HepG2 (cell line): ENCODE measurements around the gene ARPP19. TPM values are rescaled to one million over a fixed set of nuclear protein-coding genes. Genes with fewer than 3 reads are reported as not detected.

Experiments
- BRD4 ChIP-seq: sonication (generic); formaldehyde crosslinking; IDR thresholded peaks from 2 replicates; pipeline ENCODE4 v1.4.0; 2020; ENCODE audit warnings: missing genetic modification reagents
- CBX5 ChIP-seq: sonication (generic); formaldehyde crosslinking; IDR thresholded peaks from 2 replicates; pipeline ENCODE4 v1.4.0; 2020; ENCODE audit warnings: missing genetic modification reagents, borderline replicate concordance
- HOXA3 ChIP-seq: sonication (generic); formaldehyde crosslinking; IDR thresholded peaks from 2 replicates; pipeline ENCODE4 v1.5.0; 2020; ENCODE audit warnings: missing genetic modification reagents
- IKZF4 ChIP-seq: sonication (generic); formaldehyde crosslinking; IDR thresholded peaks from 2 replicates; pipeline ENCODE4 v1.5.1; 2020; ENCODE audit warnings: borderline replicate concordance, mild to moderate bottlenecking, low read depth, missing genetic modification reagents; ENCODE audit errors: not compliant biosample characterization
- MYC ChIP-seq: sonication (generic); formaldehyde crosslinking; IDR thresholded peaks from 2 replicates; pipeline ENCODE4 v1.9.0; 2021; ENCODE audit warnings: missing genetic modification reagents, borderline replicate concordance
- NRL ChIP-seq: sonication (generic); formaldehyde crosslinking; IDR thresholded peaks from 2 replicates; pipeline ENCODE4 v1.5.0; 2020; ENCODE audit warnings: missing genetic modification reagents, mild to moderate bottlenecking, moderate library complexity, borderline replicate concordance
- SP4 ChIP-seq: sonication (generic); formaldehyde crosslinking; IDR thresholded peaks from 2 replicates; pipeline ENCODE4 v1.8.1; 2023; ENCODE audit warnings: mild to moderate bottlenecking, missing genetic modification reagents
- TERF1 ChIP-seq: sonication (generic); formaldehyde crosslinking; IDR thresholded peaks from 2 replicates; pipeline ENCODE4 v1.8.0; 2022; ENCODE audit warnings: mild to moderate bottlenecking, missing genetic modification reagents, moderate library complexity
- THRA ChIP-seq: sonication (generic); formaldehyde crosslinking; IDR thresholded peaks from 2 replicates; pipeline ENCODE4 v1.4.0; 2020; ENCODE audit warnings: missing genetic modification reagents, borderline replicate concordance
- ZBTB40 ChIP-seq, 2 experiments: fragments of 450-650 bp in 1 of 2; sonication (generic) in 1 of 2; formaldehyde crosslinking in 1 of 2; IDR thresholded peaks; 2 replicates each; pipeline versions ENCODE4 v1.6.1 to v1.8.0; 2016 to 2022; ENCODE audit warnings: antibody characterized with exemption in 1 of 2, mild to moderate bottlenecking in 1 of 2, missing genetic modification reagents in 1 of 2
- ZNF329 ChIP-seq: sonication (generic); formaldehyde crosslinking; IDR thresholded peaks from 2 replicates; pipeline ENCODE4 v1.9.0; 2021; ENCODE audit warnings: low read depth, mild to moderate bottlenecking, missing genetic modification reagents
- polyA plus RNA-seq, 8 experiments: library from polyadenylated mRNA; depleted of rRNA in 3 of 8; stranded (reverse) in 7 of 8; unstranded in 1 of 8; fragments of >200 nt; fragmentation: Illumina TruSeq in 4 of 8; extraction: Trizol in 4 of 8; gene quantifications; 2 replicates each; pipeline versions ENCODE4 v1.2.1 to v1.2.3, GENCODE V29; 2011 to 2016; ENCODE audit warnings: low read depth in 4 of 8, missing spikeins in 1 of 8, mixed read lengths in 1 of 8; ENCODE audit not compliant: insufficient read depth in 1 of 8
- total RNA-seq, 5 experiments: library from RNA; depleted of rRNA; stranded (reverse); fragments of >200 nt; fragmentation: Illumina TruSeq; extraction: Trizol; gene quantifications; 2 replicates each; pipeline ENCODE4 v1.2.3, GENCODE V29; 2016; ENCODE audit warnings: low read depth in 1 of 5

Gene ARPP19
- total and polyA plus RNA-seq, 2 of the 13 experiments (the other 11 are each of a cell fraction or from before 2014, with no cell fraction given), result 70.8 to 123 TPM

- peak; percentile 79 for TF ChIP-seq ZBTB40 (IDR thresholded peaks at IDR 0.05)
- peak; percentile 86 for TF ChIP-seq ZBTB40 (CRISPR knock-in tag; IDR thresholded peaks at IDR 0.05)
- peak; percentile 88 for TF ChIP-seq SP4 (CRISPR knock-in tag)
- peak; percentile 76 for TF ChIP-seq ZNF329 (CRISPR knock-in tag)
- peak; percentile 93; the same call in 1 of the 2 replicates for TF ChIP-seq MYC (CRISPR knock-in tag)
- TF ChIP-seq NRL (CRISPR knock-in tag), result peak; percentile 55; the same call in 1 of the 2 replicates
- TF ChIP-seq THRA (CRISPR knock-in tag), result peak; percentile 83
- TF ChIP-seq TERF1, result 0 out of 2 replicates have a peak, but pooled peaks have one; percentile 54
- peak; percentile 72 for TF ChIP-seq IKZF4
- TF ChIP-seq CBX5 (CRISPR knock-in tag), result peak; percentile 73; the same call in 1 of the 2 replicates
- peak; percentile 94 for TF ChIP-seq BRD4 (CRISPR knock-in tag)
- peak; percentile 99 for TF ChIP-seq HOXA3
These were observed at the start of gene ARPP19 (continued) for GRCh38 chr15:52568601-52569585.
